Lung microvascular endothelial cell (primary cell): Measurements from ENCODE around the gene NKX2-4. TPM values are rescaled to one million over a fixed set of nuclear protein-coding genes. Genes with fewer than 3 reads are reported as not detected.
"Not testable (repeated sequence)": the region's sequence is repeated elsewhere in the genome, so short reads cannot be mapped to it uniquely, and the experiment has no call there.

Source experiments
- DNase-seq, 2 donors: peaks; one replicate each; pipeline versions ENCODE4 v3.0.0 to v3.0.0-alpha.2; 2010; ENCODE audit warnings: low read depth in 2 of 2
- total RNA-seq: library from RNA; depleted of rRNA; stranded (reverse); fragments of >200 nt; gene quantifications from 2 replicates; pipeline ENCODE4 v1.2.1, GENCODE V29; 2014

The NKX2-4 gene
- total RNA-seq, 1 donor from 2014 or later, result not detected

DNA sequence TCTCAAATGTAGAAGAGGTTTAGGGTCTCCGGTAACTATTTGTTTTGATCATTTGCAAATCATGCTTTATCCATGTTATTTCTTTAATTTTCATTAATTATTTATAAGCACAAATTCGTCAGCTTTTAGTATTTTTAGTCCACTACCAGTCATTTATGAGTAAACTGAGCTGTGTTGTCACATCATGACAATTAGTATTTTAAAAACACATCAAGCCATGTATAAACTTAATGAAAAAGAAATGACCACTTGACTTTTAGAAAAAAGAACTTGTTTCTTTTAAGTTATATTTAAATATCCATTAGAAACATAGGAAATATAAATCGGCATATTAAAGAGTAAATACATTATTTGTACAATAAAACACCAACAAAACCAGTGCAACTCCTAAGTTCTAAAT lies 2.8 kb downstream of the NKX2-4 start:
- DNase-seq, result no peak

DNA sequence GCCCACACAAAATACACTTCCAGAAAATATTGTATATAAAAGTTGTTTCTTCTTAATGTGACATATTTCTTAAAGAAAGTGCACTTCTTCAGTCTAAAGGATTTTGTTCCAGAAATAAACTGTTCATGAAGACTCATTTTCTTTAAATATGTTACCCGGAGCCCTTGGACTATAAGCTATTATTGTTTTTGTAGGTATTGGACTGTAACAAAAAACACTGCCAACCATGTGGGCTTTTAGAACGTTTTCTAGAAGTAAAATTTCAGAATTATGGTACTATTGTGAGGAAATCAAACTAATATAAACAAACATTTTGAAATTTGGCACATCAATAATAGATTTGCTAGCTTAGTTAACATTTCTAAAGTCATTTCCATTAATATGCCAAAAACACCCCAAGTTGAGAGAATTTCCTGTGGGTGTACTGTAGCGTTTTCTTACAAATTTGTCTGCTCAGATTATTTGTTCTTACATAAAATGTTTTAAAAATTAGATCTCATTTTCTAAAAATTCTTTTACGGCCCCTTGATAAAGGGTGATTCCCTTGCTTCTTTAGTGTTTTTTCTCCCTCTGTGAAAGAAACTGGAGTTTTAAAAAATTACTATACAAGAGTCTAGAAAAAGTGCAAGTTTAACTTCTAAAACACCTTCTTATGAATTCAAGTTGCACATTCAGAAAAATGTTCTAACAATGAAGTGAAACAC lies 3.4 kb downstream of the NKX2-4 start:
- DNase-seq, result no peak

DNA sequence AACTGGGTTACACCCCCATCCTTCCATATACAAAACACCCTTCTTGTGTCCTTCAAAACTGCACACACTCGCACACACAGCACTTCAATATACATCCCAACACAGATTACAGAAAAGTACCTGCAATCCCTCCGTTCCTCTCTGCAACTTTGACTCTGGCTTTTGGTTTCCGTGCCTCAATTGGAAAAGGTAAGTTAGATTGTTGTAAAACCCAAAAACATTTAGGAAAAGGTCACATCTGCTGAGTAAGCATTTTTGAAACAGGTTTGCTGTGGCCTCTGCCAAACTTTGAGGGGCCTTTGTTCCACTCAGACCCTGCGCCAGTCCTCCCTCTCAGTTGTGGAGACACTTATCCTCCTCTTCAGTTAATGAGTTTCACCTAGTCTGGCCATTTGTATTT lies 4.2 kb downstream of the NKX2-4 start:
- no peak for DNase-seq

DNA sequence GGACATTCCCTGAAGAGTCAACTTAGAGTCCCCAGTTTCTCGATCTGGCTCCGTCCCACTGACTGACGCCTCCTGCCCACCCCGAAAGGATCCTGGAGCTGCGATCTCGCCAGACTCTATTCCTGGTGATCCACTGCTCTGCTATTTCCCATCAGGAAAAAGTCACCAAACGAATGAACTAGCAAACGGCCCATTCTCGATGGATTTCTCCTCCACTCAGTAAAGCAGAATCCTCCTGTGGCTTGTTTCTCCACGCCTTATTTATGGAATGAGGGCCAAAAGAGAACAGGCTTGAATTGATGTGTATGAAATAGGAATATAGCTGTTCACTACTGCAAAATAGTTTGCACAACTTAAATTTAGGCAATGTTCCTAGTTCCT lies 5.4 kb downstream of the NKX2-4 start:
- DNase-seq, result peak in 1 of 2 donors; percentile 8

DNA sequence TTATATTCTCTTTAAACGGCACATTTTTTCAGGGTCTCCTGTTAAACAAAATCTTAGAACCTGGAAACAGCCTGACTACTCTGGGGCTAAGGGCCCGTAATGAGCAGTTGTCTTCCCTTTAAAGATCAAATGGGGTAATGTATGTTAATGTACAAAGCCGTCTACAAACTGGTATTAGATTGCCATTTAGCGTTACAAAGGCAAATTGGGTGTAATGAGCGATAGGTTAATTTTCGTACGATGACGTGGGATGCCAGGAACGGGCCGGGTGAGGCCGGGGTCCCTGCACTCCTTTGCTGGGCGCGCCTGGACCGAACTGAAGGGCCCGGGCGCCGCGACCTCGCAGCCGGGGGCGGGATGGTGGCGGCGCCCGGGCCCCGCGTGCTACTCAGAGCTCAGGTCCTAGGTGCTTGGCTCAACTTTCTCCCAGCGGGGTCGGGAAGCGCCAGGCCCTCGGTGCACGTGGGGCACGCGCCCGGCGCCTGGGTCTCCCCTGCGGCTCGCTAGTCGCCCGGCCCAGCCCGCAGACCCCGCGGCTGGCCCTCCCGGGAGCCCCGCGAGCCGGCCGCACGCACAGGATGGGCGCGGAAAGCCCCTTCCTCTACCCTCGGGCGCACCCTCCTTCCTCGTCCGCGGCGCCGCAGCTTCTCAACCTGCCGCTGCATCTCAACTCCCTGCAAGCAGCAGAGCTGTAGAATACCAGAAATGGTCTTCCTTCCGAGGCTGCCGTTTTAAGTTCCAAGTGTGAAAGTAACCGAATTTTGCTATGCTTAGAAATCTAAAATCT lies 5.9 kb downstream of the NKX2-4 start:
- DNase-seq, result peak in 1 of 2 donors; percentile 4

DNA sequence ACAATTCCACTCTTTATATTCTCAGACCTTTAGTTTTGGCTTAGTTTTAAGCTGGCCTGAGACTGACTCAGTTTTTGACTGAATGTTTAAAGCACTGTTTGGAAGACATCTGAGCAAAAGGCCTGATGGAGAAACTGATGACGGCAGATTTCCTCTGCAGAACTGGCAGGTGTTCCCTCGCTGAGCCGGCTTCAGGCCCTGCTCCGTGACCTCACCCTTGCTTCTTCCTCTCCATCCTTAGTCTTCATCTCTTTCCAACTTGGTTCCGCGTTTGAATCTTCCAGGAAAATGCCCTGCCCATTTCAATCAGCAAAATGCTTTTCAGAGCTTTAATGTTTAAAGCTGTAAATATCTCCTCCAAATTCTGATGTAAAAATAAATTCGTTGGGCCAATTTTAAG lies 6.6 kb downstream of the NKX2-4 start:
- no peak for DNase-seq

DNA sequence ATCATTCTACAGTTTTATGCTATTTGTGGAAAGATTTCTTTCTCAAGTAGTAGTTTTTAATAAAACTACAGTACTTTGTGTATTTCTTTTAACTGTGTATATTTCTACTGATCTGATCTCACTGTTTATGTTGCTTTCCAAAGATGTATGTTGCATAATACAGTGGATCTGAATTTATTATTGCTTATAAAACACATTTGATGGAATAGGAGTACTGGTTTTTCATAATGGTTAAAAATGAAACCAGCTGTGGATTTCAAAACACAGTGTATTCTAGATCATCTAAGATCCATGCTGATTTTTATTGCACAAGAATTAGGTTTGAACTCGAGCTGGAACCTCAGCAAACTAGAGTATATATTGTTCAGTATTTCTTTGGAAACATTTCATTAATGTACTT lies 8.0 kb downstream of the NKX2-4 start:
- DNase-seq, result no peak

DNA sequence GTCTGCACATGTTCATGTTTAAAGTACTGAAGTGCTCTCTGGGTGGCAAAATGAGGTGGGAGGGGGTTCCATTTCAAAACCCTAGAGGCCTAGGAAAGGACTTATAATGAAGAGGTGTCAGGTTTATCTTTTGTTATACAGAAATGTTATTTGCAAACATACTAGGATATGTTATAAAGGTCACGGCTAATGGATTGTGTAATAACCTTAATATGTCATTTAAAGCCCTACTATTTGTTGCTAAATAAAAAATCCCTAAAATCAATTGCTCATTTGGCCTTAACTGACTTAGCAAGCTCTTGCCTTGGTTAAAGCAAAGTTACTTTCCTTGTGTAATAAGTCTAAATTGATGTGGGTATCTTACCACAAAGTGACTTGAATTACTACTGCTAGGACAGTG lies 8.8 kb downstream of the NKX2-4 start:
- DNase-seq, result no peak

DNA sequence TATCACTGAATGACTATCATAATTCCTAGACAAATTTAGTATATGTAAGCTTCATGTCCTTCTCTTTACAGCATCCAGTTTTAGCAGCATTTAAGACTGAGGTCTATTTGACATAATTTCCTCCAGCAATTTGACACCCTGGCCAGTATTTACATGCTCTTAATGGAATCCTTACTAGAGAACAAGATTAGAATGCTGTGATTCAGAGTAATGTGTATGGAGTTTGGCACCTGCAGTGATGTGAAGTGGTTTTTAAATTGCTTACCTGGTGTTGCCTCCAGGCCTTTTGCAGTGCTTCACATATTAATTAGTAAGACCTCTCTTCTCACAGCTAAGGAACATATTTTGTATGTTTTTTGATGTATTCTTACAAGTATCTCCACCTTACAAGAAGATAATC lies 9.8 kb downstream of the NKX2-4 start:
- DNase-seq, result no peak

DNA sequence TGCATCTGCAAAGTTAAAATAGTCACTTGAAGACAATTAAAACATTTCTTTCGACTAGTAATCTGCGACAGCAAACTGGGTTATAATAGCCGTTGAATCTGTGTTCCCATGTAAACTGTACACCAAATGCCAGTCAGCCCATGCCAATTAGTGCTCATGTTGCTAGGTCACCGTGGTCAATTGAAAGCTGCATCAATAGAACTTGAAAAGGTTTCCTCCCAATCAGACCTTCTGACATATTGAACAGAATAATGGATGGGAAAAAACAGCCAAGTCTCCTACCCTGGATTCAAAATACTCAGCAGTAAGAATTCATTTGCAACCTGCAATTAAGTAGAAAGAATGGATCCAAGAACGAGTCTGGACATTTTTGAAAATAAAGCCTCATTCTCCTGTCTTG lies 11.2 kb downstream of the NKX2-4 start:
- DNase-seq, result no peak

DNA sequence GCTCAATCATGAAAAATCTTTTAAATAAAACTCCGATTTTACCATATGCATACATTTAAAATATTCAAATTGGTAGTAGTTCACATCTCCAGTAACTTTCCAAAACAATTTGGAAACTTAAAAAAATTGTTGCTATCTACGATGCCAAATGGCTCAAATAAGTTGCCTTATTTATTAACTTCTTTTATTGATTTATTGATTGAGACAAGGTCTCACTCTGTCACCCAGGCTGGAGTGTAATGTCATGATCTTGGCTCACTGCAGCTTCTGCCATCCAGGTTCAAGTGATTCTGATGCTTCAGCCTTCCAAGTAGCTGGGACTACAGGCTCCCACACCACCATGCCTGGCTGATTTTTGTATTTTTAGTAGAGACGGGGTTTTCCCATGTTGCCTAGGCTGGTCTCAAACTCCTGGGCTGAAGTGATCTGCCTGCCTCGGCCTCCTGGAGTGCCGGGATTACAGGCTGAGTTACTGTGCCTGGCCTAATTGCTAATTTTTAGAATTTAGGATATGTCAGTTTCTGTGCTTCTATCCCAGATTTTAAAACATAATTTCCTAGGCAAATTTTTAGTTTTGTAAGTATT lies 12.9 kb downstream of the NKX2-4 start:
- no peak for DNase-seq

DNA sequence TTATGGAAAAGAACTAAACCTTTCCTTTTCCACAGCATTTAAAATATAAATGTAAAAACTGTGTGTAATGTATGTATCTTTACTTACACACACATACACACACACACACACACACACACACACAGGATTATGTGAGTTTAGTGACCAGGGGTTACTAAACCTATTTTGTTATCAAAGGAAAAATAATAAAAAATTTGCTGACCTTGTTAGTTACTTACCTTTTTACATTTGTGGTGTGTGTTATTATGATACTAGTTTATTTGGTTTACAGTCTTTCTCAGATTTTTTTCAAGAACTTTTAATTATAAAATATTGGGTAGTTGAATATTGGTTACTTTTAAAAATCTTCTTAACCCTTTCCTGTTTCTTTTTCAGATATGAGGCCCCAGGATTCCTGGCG lies 15.7 kb downstream of the NKX2-4 start:
- no peak for DNase-seq

DNA sequence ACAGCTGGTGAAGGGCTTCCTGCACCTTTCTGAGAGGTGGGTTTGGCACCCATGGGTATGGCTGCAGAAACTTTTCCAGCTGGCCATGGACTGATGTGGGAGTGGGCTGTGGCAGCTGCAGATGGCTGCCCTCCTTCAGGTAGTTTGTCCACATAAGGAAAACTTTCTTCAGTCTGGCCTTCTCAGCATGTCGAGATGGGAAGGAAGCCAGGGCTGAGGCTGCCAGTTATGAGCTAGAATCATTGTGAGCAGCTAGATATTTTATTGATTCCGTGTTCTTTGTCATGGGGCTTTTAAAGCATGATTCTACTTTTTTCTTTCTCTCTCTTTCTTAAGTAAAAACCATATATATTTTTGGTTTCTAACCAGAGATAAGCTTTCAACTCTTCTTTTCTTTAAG lies 16.6 kb downstream of the NKX2-4 start:
- no peak for DNase-seq

DNA sequence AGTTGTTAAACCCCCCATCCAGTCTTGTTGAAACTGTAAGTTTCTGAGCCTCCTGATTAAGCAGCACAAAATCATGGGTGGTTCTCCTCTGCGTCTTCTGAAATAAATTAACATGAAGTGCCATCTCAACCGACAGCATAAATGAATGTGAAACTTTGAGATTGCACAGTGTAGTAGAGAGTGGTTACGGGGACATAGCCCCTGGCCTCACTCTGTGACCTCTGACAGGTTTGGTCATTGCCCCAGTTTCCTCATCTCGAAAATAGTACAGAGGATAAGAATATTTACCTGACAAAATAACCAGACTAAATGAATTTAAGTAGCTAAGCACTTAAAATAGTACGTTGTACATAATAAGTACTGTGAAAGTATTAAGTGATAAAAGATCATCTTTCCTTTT lies 19.1 kb downstream of the NKX2-4 start:
- no peak for DNase-seq

DNA sequence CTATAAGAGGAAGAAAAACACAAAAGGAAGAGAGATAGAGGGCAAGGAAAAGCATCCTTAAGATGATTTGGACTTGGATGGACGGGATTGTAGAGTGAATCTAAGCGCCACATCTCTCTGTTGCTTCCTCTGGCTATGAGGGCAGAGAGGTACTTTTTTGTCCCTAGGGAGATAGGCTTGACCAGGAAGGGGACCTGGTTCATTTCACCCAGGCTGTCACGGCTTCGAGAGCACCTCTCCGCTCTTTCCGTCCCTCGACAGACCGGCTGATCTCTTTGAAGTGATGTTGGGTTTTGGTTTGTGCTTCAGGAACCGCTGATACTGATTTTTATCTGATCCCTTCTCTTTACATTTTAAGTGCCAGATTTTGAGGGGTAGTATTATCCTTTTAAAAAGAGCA lies 19.6 kb downstream of the NKX2-4 start:
- no peak for DNase-seq

DNA sequence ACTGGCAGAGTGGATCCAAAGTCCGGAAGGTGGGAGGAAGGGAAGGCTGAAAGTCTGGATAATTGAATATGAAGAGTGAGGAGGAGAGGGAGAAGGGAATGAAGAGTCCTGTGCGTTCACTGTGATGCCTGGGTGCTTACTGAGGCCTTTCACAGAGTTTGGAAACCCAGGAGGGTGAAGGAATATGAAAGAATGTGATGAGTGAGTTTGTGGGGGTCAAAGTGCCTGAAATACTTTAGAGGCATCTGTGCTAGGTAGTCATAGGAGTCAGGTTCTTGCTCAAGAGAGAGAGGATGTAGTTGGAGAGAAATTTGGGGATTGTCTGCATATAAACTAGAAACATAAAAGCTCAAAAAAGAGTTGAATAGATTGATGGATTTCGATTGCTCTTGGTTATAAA lies 20.7 kb downstream of the NKX2-4 start:
- DNase-seq, result no peak

DNA sequence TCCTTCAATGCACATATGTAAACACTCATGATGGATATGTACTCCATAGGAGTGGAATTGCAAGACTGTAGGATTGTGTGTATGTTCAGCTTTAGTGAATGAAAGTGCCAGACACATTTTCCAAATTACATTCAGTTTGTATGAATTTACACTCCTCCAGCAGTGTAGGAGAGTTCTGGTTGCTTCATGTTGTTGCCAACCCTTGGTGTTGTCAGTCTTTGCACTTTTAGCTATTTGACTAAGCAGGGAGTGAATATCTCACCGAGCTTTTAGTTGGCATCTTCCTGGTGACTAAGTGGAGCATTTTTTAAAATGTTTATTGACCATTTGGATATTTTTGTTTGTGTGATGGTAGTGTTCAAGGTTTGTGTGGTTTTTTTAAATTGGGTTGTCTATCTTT lies 23.9 kb downstream of the NKX2-4 start:
- DNase-seq, result peak in 1 of 2 donors; percentile 18

DNA sequence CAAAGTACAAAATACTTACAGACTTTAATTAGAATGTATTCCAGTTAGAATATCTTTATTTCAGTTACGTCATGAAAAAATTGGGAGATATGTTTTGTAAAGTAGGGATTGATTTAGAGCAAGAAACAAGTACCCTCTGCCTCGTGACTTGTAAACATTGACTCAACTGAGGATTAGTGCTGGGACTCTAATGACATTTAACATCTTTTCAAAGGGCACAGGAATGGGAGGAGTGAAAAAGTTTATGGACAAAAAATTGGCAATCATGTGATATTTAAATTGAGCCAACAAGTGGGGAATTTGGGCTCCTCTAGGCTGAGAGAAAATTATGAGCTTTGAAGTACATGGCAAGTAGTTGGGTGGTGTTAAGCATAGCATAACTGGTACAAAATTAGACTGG lies 25.3 kb downstream of the NKX2-4 start:
- no peak for DNase-seq

DNA sequence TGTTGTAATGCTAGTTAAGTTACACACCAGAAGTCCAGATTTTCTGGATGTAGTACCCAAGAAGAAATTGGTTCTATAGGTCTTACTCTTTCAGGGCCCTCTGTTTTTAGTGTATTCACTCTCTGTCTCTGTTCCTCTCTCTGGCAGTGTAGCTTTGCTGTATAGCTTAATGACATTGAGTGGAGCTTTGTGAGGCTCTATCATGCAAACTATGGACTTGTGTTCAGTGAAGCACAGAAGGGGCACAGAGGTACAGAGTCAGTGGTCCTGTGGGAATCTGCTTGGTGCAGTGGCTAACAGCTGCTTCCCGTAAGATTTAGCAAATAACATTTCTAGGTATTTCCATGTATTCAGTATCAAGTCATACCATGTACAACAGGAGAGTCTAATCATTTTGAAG lies 26.1 kb downstream of the NKX2-4 start:
- DNase-seq, result no peak

DNA sequence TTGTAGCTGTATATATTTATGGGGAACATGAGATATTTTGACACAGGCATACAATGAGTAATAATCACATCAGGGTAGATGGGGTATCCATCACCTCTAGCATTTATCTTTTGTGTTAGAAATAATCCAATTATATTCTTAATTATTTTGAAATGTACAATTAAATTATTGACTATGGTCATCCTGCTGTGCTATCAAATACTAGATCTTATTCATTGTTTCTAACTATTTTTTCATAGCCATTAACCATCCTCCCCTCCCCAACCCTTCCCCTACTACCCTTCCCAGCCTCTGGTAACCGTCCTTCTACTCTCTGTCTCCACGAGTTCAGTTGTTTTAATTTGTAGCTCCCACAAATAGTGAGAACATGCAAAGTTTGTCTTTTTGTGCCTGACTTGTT lies 28.5 kb downstream of the NKX2-4 start:
- DNase-seq, result no peak

DNA sequence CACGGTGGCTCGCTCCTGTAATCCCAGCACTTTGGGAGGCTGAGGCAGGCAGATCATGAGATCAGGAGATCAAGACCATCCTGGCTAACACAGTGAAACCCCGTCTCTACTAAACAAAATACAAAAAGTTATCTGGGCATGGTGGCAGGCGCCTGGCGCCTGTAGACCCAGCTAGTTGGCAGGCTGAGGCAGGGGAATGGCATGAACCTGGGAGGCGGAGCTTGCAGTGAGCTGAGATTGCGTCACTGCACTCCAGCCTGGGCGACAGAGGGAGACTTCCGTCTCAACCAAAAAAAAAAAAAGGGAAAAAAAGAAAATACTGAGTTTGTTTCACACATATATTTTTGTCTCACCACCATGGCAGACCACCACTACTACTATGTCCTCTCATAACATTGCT lies 31.1 kb downstream of the NKX2-4 start:
- not testable (repeated sequence) for DNase-seq

DNA sequence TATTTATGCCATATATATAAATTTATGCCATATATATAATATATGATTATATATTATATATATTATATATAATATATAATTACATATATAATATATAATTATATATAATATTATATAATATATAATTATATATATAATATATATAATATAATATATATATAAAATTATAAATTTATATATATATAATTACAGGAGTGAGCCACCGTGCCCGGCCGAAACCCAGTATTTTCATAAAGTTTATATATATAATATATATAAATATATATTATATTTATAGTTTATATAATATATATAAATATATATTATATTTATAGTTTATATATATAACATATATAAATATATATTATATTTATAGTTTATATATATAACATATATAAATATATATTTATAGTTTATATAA lies 31.6 kb downstream of the NKX2-4 start:
- DNase-seq, result no peak

DNA sequence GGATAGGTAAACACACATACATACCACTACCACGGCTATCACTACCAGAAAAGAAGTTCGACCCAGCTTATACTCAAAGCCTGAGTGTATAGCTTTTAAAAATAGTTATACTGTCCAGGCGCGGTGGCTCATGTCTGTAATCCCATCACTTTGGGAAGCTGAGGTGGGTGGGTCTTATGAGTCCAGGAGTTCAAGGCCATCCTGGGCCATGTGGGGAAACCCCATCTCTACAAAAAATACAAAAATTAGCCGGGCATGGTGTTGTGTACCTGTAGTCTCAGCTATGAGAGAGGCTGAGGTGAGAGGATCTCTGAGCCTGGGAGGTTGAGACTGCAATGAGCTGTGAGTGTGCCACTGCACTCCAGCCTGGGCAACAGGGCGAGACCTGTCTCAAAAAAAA lies 32.9 kb downstream of the NKX2-4 start:
- no peak for DNase-seq
